Stomach (tissue), 9 donors: ENCODE measurements around the gene RRP9. TPM values are rescaled to one million over a fixed set of nuclear protein-coding genes. Genes with fewer than 3 reads are reported as not detected.

Source experiments
- DNase-seq, 2 donors: peaks; one replicate each; pipeline versions ENCODE4 v3.0.0 to v3.0.0-alpha.2; 2013 to 2019
- H3K27ac ChIP-seq, 5 donors: fragments of 200-600 bp in 4 of 5; sonication (generic) in 4 of 5; one replicate each; pipeline ENCODE4 v1.5.1; 2013 to 2019; ENCODE audit warnings: mild to moderate bottlenecking in 1 of 5, moderate library complexity in 1 of 5
- H3K27me3 ChIP-seq, 3 donors: fragments of 200-600 bp; sonication (generic); one replicate each; pipeline ENCODE4 v1.5.1; 2017 to 2019; ENCODE audit warnings: mixed run types in 1 of 3
- H3K36me3 ChIP-seq, 4 donors: fragments of 200-600 bp; sonication (generic); 1 replicate in 3 of 4; 2 replicates in 1 of 4; pipeline ENCODE4 v1.5.1; 2016 to 2019
- H3K4me1 ChIP-seq, 4 donors: fragments of 200-600 bp; sonication (generic); one replicate each; pipeline ENCODE4 v1.5.1; 2016 to 2019
- H3K4me3 ChIP-seq, 4 donors: fragments of 200-600 bp; sonication (generic) in 3 of 4; one replicate each; pipeline ENCODE4 v1.5.1; 2016 to 2019; ENCODE audit warnings: mild to moderate bottlenecking in 1 of 4
- H3K9me3 ChIP-seq, 4 donors: fragments of 200-600 bp; sonication (generic); one replicate each; pipeline ENCODE4 v1.5.1; 2016 to 2019
- CTCF ChIP-seq, 7 experiments: fragments of 450-650 bp in 4 of 7; fragments of 200-600 bp in 3 of 7; sonication (generic) in 3 of 7; IDR thresholded peaks; one replicate each; pipeline ENCODE4 v1.5.1; 2016 to 2019; ENCODE audit warnings: antibody characterized with exemption in 7 of 7, control low read depth in 2 of 7, mild to moderate bottlenecking in 1 of 7
- EP300 ChIP-seq: sonication (generic); formaldehyde crosslinking; IDR thresholded peaks from one replicate; pipeline ENCODE4 v1.6.1; 2017; ENCODE audit warnings: antibody characterized with exemption
- POLR2A ChIP-seq, 4 donors: fragments of 450-650 bp; IDR thresholded peaks; one replicate each; pipeline ENCODE4 v1.6.1; 2016; ENCODE audit warnings: antibody characterized with exemption in 4 of 4, control low read depth in 2 of 4, mild to moderate bottlenecking in 1 of 4, moderate library complexity in 1 of 4
- POLR2AphosphoS5 ChIP-seq, 3 donors: sonication (generic); formaldehyde crosslinking; IDR thresholded peaks; one replicate each; pipeline ENCODE4 v1.6.1; 2016; ENCODE audit warnings: antibody characterized with exemption in 3 of 3
- WGBS, 5 donors: extraction: QIAGEN DNeasy Blood & Tissue Kit in 3 of 5; methylation state at CpG; one replicate each; pipeline versions ENCODE4 v1.1.5 to v1.1.7; 2013 to 2018; 5-methylcytosine and 5-hydroxymethylcytosine counted together
- intact Hi-C: fragments of 100-400 bp; cut with DNase I; formaldehyde crosslinking; loops from one replicate; pipeline ENCODE4 v1.15.1; 2023; ENCODE audit warnings: low total_unique reads
- polyA plus RNA-seq, 3 donors: library from polyadenylated mRNA; stranded (reverse); fragments of 200-250 nt; gene quantifications; one replicate each; pipeline ENCODE4 v1.2.3, GENCODE V29; 2013
- total RNA-seq, 5 donors: library from RNA; depleted of rRNA; stranded (reverse); fragments of >200 nt; gene quantifications; one replicate each; pipeline versions ENCODE4 v1.1.0 to v1.2.3, GENCODE V29; 2014 to 2016
- donor health status: healthy with polysubstance abuse.
- donor health status: Bipolar disorder and iron deficiency.
- donor health status: healthy.

Gene RRP9
- total and polyA plus RNA-seq, 8 donors: 3.2 to 21.0 (median 13.0) TPM

DNA sequence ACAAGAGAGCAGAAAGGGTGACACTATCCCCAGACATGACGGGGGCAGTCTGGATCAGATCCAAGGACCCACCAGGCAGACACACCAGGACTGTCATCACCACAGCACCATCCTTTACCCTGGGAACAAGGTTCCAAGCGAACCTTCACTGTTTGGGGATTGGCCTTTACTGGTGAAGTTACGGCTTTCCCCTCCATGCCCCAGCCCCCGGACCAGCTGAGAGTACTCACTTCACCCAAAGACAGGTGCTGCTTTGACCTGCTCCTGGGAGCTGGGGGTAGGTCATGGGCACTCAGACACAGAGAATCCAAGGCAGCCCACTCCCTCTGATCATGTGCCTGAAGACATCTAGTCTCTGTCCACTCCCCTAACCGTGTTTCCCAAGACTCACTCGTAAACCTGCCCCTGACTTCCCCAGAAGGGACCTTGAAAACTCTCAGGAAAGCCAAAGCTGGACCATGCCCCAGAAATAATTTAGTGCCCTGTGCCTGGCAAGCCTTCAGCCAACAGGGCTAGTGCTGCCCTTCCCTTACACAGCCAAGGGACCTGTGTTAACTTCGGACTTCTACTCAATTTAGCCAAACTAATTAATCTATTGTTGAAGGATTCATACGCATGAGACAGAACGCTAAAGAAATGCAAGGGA lies 2.8 kb downstream of the RRP9 start:
- DNase-seq: peak; percentile 3 to 14
- H3K4me1 ChIP-seq: peaks cover 26 to 36% (median 31%) of the 10 kb centered on the region in 4 donors
- intact Hi-C loops: no loop called here
- TF ChIP-seq POLR2A (IDR thresholded peaks at IDR 0.05) (no peak), POLR2AphosphoS5 (IDR thresholded peaks at IDR 0.05) (no peak), EP300 (no peak), CTCF (IDR thresholded peaks at IDR 0.05) (no peak)
- no peaks in the 10 kb centered on the region for H3K9me3 ChIP-seq
- WGBS, 5 donors: 86 to 96% (median 93%) methylated on average over 9 of the region's 9 CpGs
- H3K27ac ChIP-seq: no peak overlapping the region
- peaks cover 43 to 55% (median 52%) of the 10 kb centered on the region in 4 donors for H3K36me3 ChIP-seq
- H3K27me3 ChIP-seq: no peaks in the 10 kb centered on the region
- H3K4me3 ChIP-seq: no peak overlapping the region

DNA sequence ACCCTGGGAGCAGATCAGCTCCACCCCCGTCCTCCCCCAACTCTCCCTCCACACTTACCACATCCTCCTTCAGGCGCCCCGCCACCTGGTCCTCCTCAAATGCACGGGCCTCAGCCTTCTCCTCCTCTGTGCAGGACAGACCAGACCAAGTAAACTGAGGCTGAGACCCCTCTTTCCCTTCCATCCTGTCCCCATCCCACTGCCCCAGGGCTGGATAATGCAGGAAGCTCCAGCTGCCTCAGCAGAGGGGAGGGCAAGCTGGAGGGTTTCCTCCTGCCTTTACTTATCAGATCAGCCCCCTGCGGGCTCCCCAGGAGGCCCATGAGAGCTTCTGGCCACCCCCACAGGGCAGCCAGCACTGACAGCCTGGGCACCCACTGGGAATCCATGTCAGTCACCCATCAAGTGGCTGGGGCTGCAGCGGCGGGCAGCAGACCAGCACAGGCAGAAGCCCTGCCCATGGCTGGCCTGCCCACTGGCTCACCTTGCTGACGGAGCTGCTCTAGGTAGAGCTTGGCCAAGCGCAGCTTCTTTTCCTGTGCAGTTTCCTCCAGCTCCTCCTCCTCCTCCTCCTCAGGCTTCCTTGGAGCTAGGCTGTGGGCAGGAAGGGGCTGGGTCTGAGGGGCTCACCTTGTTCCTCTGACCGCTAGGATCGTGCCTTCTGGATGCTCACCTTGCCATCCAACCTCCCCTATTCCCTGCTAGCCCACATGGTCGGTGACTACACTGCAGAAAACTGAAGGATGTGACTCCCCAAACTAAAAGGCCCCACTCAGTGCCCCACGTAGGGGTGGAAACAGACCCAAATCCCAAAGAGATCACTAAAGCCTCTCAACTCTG lies 3.9 kb downstream of the RRP9 start:
- H3K36me3 ChIP-seq: peaks cover 50 to 66% (median 62%) of the 10 kb centered on the region in 4 donors
- DNase-seq: peak; percentile 2 to 20

GRCh38 chr3:51937014-51937413 lies 4.7 kb downstream of the RRP9 start:
- Histone ChIP-seq H3K4me3 (no peak overlapping the region), H3K27ac (no peak overlapping the region), H3K27me3 (no peaks in the 10 kb centered on the region), H3K9me3 (no peaks in the 10 kb centered on the region), H3K4me1 (peaks cover 13 to 20% (median 17%) of the 10 kb centered on the region in 4 donors), H3K36me3 (peaks cover 50 to 74% (median 71%) of the 10 kb centered on the region in 4 donors)
- WGBS, 5 donors: 80 to 90% (median 86%) methylated on average over 5 to 9 of the region's 9 CpGs
- intact Hi-C loops: no loop called here
- DNase-seq: peak; percentile 2 to 7
- TF ChIP-seq POLR2A (IDR thresholded peaks at IDR 0.05): no peak
- TF ChIP-seq CTCF (IDR thresholded peaks at IDR 0.05): no peak

More for the DNA sequence above, 3.9 kb downstream of the RRP9 start:
- no peak for TF ChIP-seq POLR2A (IDR thresholded peaks at IDR 0.05)
- TF ChIP-seq POLR2AphosphoS5 (IDR thresholded peaks at IDR 0.05): no peak
- TF ChIP-seq CTCF (IDR thresholded peaks at IDR 0.05): no peak
- no peak for TF ChIP-seq EP300
- no peak overlapping the region for H3K27ac ChIP-seq
- no peak overlapping the region for H3K4me3 ChIP-seq
- 86 to 94% (median 92%) methylated on average over 11 to 13 of the region's 13 CpGs for WGBS, 5 donors
- intact Hi-C loops: no loop called here
- no peaks in the 10 kb centered on the region for H3K27me3 ChIP-seq
- no peaks in the 10 kb centered on the region for H3K9me3 ChIP-seq
- H3K4me1 ChIP-seq: peaks cover 20 to 28% (median 24%) of the 10 kb centered on the region in 4 donors

DNA sequence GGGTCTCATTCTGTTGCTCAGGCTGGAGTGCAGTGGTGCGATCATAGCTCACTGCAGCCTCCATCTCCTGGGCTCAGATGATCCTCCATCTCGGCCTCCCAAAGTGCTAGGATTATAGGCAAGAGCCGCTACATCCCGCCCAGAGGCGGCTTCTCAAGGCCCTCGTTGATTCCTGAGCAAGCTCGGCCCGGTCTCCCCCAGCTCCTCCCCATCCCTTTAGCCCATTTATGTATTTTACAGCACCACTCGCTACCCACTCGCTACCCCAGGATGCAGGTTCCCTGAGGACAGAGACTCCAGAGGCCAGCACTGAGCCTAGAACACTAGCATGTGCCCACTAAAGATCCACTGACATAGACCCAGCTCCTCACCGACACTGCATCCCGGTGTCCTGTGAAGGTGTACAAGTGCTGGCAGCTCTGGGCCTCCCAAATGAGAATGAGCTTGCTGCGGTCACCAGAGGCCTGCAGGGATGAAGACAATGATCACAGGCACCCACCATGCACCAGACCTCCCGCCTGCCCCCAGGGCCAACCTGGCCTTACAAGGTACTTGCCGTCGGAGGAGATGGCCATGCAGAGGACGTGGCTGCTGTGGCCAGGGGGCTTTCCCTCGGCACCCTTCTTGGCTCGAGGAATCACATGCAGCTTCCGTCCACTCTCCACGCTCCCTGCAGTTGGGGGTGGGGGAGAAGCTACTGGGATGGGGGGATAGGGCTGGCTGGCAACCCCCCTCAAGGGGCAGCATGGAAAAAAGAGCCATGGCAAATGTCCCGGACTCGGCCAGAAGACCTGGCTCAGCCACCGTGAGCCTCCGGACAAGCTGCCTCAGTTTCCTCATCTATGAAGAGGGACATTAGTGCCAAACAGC lies 5.6 kb downstream of the RRP9 start:
- 93 to 98% (median 97%) methylated on average over 22 to 25 of the region's 25 CpGs for WGBS, 5 donors
- H3K27ac ChIP-seq: no peak overlapping the region
- intact Hi-C loops: no loop called here
- TF ChIP-seq POLR2AphosphoS5 (IDR thresholded peaks at IDR 0.05): no peak
- TF ChIP-seq POLR2A (IDR thresholded peaks at IDR 0.05): no peak
- no peak for TF ChIP-seq CTCF (IDR thresholded peaks at IDR 0.05)
- TF ChIP-seq EP300: no peak
- no peaks in the 10 kb centered on the region for H3K9me3 ChIP-seq
- H3K36me3 ChIP-seq: peaks cover 50 to 83% (median 74%) of the 10 kb centered on the region in 4 donors
- DNase-seq: peak; percentile 1 to 22
- H3K4me1 ChIP-seq: peaks cover 11 to 15% (median 13%) of the 10 kb centered on the region in 4 donors
- H3K27me3 ChIP-seq: no peaks in the 10 kb centered on the region
- H3K4me3 ChIP-seq: no peak overlapping the region
